Smooth muscle cell (in vitro differentiated cells): ENCODE results near the gene TTLL8. TPM values are rescaled to one million over a fixed set of nuclear protein-coding genes. Genes with fewer than 3 reads are reported as not detected.

Experiments used
- DNase-seq: peaks from one replicate; lab custom pipeline; 2025; ENCODE audit not compliant: unreplicated experiment; lab: John Stamatoyannopoulos, UW
- H2AFZ ChIP-seq: fragments of 200-600 bp; sonication (generic); 2 replicates; pipeline ENCODE4 v1.6.0; 2016; ENCODE audit warnings: antibody characterized with exemption, low read depth, mild to moderate bottlenecking
- H3F3A ChIP-seq: fragments of 200-600 bp; sonication (generic); 2 replicates; pipeline ENCODE4 v1.6.0; 2017; ENCODE audit warnings: antibody characterized with exemption, low read depth
- H3K27ac ChIP-seq: fragments of 200-600 bp; sonication (generic); 2 replicates; pipeline ENCODE4 v1.5.1; 2016; ENCODE audit warnings: low read depth, mild to moderate bottlenecking
- H3K27me3 ChIP-seq: fragments of 200-600 bp; sonication (generic); 2 replicates; pipeline ENCODE4 v1.6.1; 2016; ENCODE audit warnings: low read depth, mild to moderate bottlenecking
- H3K36me3 ChIP-seq: fragments of 200-600 bp; sonication (generic); 2 replicates; pipeline ENCODE4 v1.5.1; 2016; ENCODE audit warnings: low read depth
- H3K4me1 ChIP-seq: fragments of 200-600 bp; sonication (generic); 2 replicates; pipeline ENCODE4 v1.5.1; 2016; ENCODE audit warnings: low read depth
- H3K4me2 ChIP-seq: fragments of 200-600 bp; sonication (generic); 2 replicates; pipeline ENCODE4 v1.6.0; 2016; ENCODE audit warnings: mild to moderate bottlenecking
- H3K4me3 ChIP-seq: fragments of 200-600 bp; sonication (generic); 2 replicates; pipeline ENCODE4 v1.5.1; 2016; ENCODE audit warnings: mild to moderate bottlenecking
- H3K79me2 ChIP-seq: fragments of 200-600 bp; sonication (generic); 2 replicates; pipeline ENCODE4 v1.6.0; 2016; ENCODE audit warnings: low read depth, mild to moderate bottlenecking
- H3K9ac ChIP-seq: fragments of 200-600 bp; sonication (generic); 2 replicates; pipeline ENCODE4 v1.6.0; 2016; ENCODE audit warnings: low read depth
- H3K9me3 ChIP-seq: fragments of 200-600 bp; sonication (generic); replicated peaks from 2 replicates; pipeline ENCODE4 v1.5.1; 2016; ENCODE audit warnings: low read depth
- H4K20me1 ChIP-seq: fragments of 200-600 bp; sonication (generic); 2 replicates; pipeline ENCODE4 v1.6.0; 2016; ENCODE audit warnings: low read depth
- CTCF ChIP-seq: fragments of 200-600 bp; sonication (generic); IDR thresholded peaks from 2 replicates; pipeline ENCODE4 v1.5.1; 2017; ENCODE audit warnings: borderline replicate concordance, mild to moderate bottlenecking, antibody characterized with exemption; ENCODE audit not compliant: insufficient read depth, poor library complexity, severe bottlenecking
- WGBS: methylation state at CpG from one replicate; pipeline ENCODE4 v1.1.7; 2016; ENCODE audit warnings: low lambda C conversion rate; 5-methylcytosine and 5-hydroxymethylcytosine counted together
- polyA plus RNA-seq: library from polyadenylated mRNA; unstranded; fragments of >200 nt; fragmentation: Nextera tagmentation; extraction: Ambion mirVana; gene quantifications from 2 replicates; pipeline ENCODE4 v1.2.1, GENCODE V29; 2016
- total RNA-seq: library from RNA; depleted of rRNA; stranded (reverse); fragments of >200 nt; gene quantifications from 2 replicates; pipeline ENCODE4 v1.2.3, GENCODE V29; 2014

Gene TTLL8
- total and polyA plus RNA-seq, 2 experiments from 2014 or later, result 0.10 TPM; not detected in 1

- DNase-seq, result no peak
- Histone ChIP-seq H3K79me2 (no peaks in the 10 kb centered on the region), H3K27ac (no peak overlapping the region), H3K4me3 (no peak overlapping the region), H3K4me2 (no peak overlapping the region), H4K20me1 (no peaks in the 10 kb centered on the region), H2AFZ (no peak overlapping the region), H3K4me1 (no peaks in the 10 kb centered on the region), H3K9ac (no peak overlapping the region), H3F3A (no peaks in the 10 kb centered on the region), H3K9me3 (no peaks in the 10 kb centered on the region), H3K36me3 (no peaks in the 10 kb centered on the region), H3K27me3 (no peaks in the 10 kb centered on the region)
- TF ChIP-seq CTCF, result no peak
- 79% methylated on average over 15 of the region's 15 CpGs for WGBS
These were observed 81.5 kb downstream of the TTLL8 start for GRCh38 chr22:49976439-49977175.

- 37% methylated on average over 5 of the region's 17 CpGs for WGBS
- no peaks in the 10 kb centered on the region for H3K36me3 ChIP-seq
- TF ChIP-seq CTCF, result no peak
- H3K9me3 ChIP-seq, result no peaks in the 10 kb centered on the region
- no peaks in the 10 kb centered on the region for H4K20me1 ChIP-seq
- H3K9ac ChIP-seq, result no peak overlapping the region
- H3K27ac ChIP-seq, result no peak overlapping the region
- H3K4me3 ChIP-seq, result no peak overlapping the region
- no peaks in the 10 kb centered on the region for H3F3A ChIP-seq
- no peaks in the 10 kb centered on the region for H3K79me2 ChIP-seq
- no peak overlapping the region for H3K4me2 ChIP-seq
- no peaks in the 10 kb centered on the region for H3K27me3 ChIP-seq
- H3K4me1 ChIP-seq, result no peaks in the 10 kb centered on the region
- DNase-seq, result no peak
- no peak overlapping the region for H2AFZ ChIP-seq
These were observed 82.3 kb downstream of the TTLL8 start for GRCh38 chr22:49975543-49976389.

GRCh38 chr22:49973018-49973961, 84.8 kb downstream of the TTLL8 start:
- Histone ChIP-seq H3K79me2 (no peaks in the 10 kb centered on the region), H3K36me3 (no peaks in the 10 kb centered on the region), H3K4me1 (no peaks in the 10 kb centered on the region), H3K9me3 (no peaks in the 10 kb centered on the region), H4K20me1 (no peaks in the 10 kb centered on the region), H3K27me3 (no peaks in the 10 kb centered on the region), H3K9ac (no peak overlapping the region), H3K27ac (no peak overlapping the region), H2AFZ (no peak overlapping the region), H3K4me3 (no peak overlapping the region), H3F3A (no peaks in the 10 kb centered on the region), H3K4me2 (no peak overlapping the region)
- 93% methylated on average over 5 of the region's 5 CpGs for WGBS
- TF ChIP-seq CTCF, result no peak
- no peak for DNase-seq
